HG03025 (cell line): Measurements from ENCODE around the gene MAP1B.
"Not testable (repeated sequence)": the region's sequence is repeated elsewhere in the genome, so short reads cannot be mapped to it uniquely, and the experiment has no call there.

ENCODE experiments used
- ATAC-seq: cut with Tn5 transposase; IDR thresholded peaks from one replicate; pipeline ENCODE4 v1.9.1; 2021; ENCODE audit warnings: mild to moderate bottlenecking, moderate library complexity; ENCODE audit not compliant: unreplicated experiment, low FRiP score

MAP1B gene

GRCh38 chr5:72107131-72107900 is at the start of gene MAP1B:
MAP1B (plus strand) TSS chr5:72107475; CDS start chr5:72107532, 57 bp downstream.
- no peak for ATAC-seq

- ATAC-seq, result no peak
Measured at GRCh38 chr5:72057816-72058215, 49.5 kb upstream of the MAP1B start.

GRCh38 chr5:72063219-72063819 is 44.0 kb upstream of the MAP1B start:
- no peak for ATAC-seq

GRCh38 chr5:72064801-72065570 is 42.3 kb upstream of the MAP1B start:
- no peak for ATAC-seq

DNA sequence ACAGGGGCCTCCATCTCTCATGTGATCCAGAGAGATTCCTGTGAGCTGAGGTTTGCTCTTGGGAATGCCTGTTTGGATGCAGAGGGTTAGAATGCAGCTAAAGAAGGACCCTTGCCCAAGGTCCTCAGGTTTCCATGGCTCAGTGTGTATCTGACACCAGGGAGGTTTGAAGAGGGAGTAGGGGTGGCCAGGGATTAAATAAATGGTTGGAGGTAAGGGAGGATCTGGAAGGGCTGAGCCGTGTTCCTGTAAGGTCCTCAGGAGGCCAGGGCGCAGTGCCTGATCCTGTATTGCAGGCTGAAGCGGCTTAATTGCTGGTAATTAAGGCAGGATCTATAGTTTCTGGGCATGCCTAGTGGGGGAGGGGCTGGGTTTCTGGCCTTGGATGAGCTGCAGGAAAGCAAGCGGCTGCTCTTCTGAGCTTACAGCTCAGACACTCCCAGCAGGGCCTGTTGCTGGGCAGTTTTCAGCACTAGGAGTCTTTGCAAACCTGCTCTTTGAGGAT is 41.5 kb upstream of the MAP1B start:
- no peak for ATAC-seq

- ATAC-seq, result no peak
Measured at GRCh38 chr5:72066705-72067107, 40.6 kb upstream of the MAP1B start.

DNA sequence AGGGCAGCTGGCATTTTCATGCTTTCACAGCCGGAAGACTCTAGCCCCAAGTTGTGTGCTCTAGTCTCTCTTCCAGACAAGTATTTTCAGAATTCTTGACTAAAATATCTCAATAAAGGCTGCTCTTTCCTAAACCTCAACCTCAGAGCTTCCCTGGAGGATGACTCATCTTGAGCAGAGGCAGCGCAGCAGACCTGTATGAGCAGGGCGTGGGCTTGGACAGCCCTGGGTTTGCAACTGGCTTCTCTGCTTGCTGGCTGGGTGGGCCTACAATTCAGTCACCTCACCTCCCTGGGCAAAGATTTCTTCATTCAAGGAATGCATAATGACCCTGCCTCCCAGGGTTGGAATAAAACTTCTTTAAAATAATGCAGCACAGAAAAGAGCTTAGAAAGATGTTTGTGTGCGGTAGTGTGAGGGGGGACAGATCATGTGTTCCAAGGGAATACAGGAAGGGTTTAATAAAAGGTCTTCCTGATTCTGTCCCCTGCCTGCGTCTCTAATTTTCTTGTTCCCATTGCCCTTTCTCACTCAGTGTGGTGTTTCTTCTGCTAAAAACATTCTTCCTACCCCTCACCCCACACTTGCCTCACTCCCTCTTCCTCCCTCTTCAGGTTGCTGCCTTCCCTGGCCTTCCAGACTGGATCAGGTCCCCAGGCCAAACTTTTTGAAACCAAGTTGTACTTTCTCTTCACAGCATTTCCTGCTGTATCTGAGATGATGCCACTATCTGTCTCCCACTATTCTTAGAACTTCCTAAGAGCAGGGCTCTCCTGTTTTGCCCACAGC is 39.4 kb upstream of the MAP1B start:
- ATAC-seq, result no peak

DNA sequence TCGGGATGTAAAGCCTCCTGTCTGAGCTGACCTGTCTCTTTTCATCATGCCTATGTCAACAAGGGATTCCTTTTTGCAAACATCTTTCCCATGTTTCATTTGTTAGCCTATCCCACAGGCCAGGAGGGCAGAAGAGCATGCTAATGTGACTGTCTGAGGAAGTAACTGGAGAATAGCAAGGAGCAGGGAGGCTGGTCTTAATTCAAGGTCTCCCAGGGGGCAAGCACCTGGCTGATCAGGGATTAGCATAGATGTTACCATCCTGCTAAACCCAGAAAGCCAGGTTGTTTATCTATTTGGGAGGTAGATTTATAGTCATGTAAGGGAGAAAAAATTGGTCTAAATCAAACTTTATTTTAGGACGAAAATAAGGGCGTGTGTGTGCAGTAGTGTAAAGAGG is 36.7 kb upstream of the MAP1B start:
- ATAC-seq, result no peak

- no peak for ATAC-seq
Measured at GRCh38 chr5:72071906-72072305, 35.4 kb upstream of the MAP1B start.

DNA sequence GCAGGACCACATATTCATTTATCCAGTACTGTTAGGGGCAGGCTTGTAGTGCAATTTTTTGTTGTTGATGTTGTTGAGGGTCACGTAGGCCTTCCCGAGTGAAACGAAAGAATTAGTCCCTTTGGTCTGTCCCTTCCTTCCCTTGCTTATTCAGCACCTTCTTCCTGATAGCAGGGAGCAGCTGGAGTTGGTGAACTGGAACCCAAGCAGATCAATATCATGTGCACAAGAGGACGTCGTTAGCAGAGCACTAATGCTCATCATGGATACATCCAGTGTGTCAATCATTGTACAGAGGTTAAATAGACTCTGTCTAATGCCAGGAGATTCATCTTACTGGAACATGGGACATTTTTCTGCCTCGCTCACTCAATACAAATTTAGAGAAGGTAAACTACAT is 33.0 kb upstream of the MAP1B start:
- no peak for ATAC-seq

DNA sequence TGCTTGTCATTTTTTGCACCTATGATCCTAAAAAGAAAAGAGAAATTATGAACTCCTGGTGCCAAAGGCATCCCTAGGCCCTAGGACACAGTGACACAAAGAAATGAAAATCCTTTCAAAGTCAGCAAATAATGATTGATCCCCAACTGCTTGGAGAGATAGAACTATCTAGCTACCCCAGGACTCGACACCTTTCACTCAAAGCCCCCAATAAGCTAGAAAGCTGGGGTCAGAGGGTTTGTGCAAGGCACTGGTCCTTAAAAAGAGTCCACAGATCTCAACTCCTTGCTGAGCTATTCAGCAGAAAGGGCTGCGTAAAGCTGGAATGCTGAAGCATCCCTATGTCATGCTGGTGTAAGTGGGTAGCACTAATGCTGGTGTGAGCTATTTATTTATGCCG is 31.8 kb upstream of the MAP1B start:
- ATAC-seq, result no peak

- ATAC-seq, result no peak
Measured at GRCh38 chr5:72076621-72077300, 30.5 kb upstream of the MAP1B start.

- no peak for ATAC-seq
Measured at GRCh38 chr5:72077390-72077789, 29.9 kb upstream of the MAP1B start.

DNA sequence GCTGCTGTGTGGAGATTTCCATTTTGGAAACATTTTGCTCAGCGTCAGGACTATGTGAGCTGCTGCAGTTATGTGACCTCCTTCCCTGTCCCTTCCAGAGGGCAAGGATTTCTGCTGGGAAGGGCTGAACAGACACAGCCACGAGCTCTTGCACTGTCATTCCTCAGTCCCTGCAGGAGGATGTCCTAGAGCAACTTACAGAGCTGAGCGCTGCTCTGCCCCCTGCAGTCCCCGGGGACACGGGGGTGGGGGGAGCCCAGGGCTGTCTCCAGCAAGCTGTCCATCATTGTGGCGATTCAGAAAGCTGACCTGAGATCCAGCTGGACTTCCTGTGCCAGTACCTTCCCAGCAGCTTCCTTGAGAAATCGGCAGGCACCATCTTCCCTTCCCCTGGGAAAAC is 28.0 kb upstream of the MAP1B start:
- no peak for ATAC-seq

DNA sequence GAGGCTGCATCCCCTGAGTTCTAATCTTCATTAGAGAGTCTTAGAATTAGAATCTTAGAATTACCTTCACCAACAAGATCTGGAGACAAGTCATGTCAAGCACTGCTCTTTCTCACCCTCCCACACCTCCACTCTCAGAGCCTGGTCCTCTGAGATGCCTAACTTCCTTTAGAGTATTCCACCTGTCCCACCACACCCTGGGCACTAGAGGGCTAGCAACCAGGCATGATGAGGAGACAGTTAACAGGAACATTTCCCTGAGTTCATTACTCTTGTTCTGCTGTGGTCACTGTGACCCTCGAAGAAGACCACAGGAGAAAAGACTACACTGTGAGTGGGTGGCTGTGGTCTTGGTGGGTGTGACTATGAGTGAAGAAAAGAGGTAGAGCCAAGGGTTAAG is 25.2 kb upstream of the MAP1B start:
- ATAC-seq, result no peak

- no peak for ATAC-seq
Measured at GRCh38 chr5:72084876-72085275, 22.4 kb upstream of the MAP1B start.

DNA sequence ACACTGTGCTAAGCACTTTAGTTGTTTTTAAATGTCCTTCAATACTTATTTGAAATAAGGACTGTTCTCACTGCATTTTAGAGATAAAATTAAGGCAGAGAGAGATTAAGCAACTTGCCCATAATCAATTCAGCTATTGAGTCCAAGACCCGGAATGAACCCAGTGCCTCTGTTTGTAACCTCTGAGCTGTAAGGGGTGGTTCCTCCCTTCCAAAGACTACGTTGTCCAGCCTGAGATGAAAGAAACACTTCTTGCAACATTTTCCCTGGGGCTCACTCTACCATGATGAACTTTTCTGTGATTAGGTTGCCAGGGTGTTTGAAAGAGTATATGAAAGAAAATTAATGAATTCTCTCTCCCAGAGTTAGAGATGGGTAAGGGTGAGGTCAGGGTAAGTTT is 22.0 kb upstream of the MAP1B start:
- ATAC-seq, result no peak

DNA sequence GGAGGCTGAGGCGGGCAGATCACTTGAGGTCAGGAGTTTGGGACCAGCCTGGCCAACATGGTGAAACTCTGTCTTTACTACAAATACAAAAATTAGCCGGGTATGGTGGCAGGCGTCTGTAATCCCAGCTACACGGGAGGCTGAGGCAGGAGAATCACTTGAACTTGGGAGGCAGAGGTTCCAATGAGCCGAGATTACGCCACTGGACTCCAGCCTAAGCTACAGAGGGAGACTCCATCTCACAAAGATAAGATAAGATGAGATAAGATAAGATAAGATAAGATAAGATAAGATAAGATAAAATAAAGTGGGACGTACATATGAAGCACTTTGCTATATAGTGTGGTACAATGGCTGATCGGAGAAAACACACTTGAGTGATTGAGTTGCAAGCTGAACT is 17.6 kb upstream of the MAP1B start:
- ATAC-seq, result not testable (repeated sequence)

GRCh38 chr5:72092074-72092473 is 15.2 kb upstream of the MAP1B start:
- no peak for ATAC-seq

- ATAC-seq, result no peak
Measured at GRCh38 chr5:72093217-72093616, 14.1 kb upstream of the MAP1B start.
